Measurements from ENCODE around the gene LRRC71. TPM values are rescaled to one million over a fixed set of nuclear protein-coding genes. Genes with fewer than 3 reads are reported as not detected.

Gene LRRC71
- total RNA-seq, 4 donors from 2014 or later, result 0.60 to 0.78 (median 0.66) TPM; not detected in 1

GRCh38 chr1:156885880-156886355 is 34.5 kb upstream of the LRRC71 start:
- Histone ChIP-seq H3K27me3 (peaks cover 0 to 36% of the 10 kb centered on the region in 2 donors), H3K4me1 (no peaks in the 10 kb centered on the region), H3K9me3 (no peaks in the 10 kb centered on the region), H3K36me3 (no peaks in the 10 kb centered on the region), H3K4me3 (no peak overlapping the region), H3K27ac (no peak overlapping the region)
- no peak for DNase-seq (ENCODE audit: low spot score in 2 of 2)
- TF ChIP-seq POLR2A (IDR thresholded peaks at IDR 0.05), result no peak
- TF ChIP-seq CTCF (IDR thresholded peaks at IDR 0.05), result no peak
- TF ChIP-seq EP300 (IDR thresholded peaks at IDR 0.05), result no peak
- 45 to 59% methylated on average over 13 of the region's 13 CpGs for WGBS, 2 donors

GRCh38 chr1:156886583-156887281 is 33.7 kb upstream of the LRRC71 start:
- TF ChIP-seq EP300 (IDR thresholded peaks at IDR 0.05) (no peak), POLR2A (IDR thresholded peaks at IDR 0.05) (no peak), CTCF (IDR thresholded peaks at IDR 0.05) (no peak)
- Histone ChIP-seq H3K36me3 (no peaks in the 10 kb centered on the region), H3K27me3 (peaks cover 0 to 28% of the 10 kb centered on the region in 2 donors), H3K4me1 (no peaks in the 10 kb centered on the region), H3K27ac (no peak overlapping the region), H3K9me3 (no peaks in the 10 kb centered on the region), H3K4me3 (no peak overlapping the region)
- no peak for DNase-seq (ENCODE audit: low spot score in 2 of 2)
- WGBS, 2 donors, result 35 to 51% methylated on average over 6 of the region's 6 CpGs

- WGBS, 2 donors, result 28 to 41% methylated on average over 3 of the region's 3 CpGs
- peaks cover 0 to 5% (median under 1%) of the 10 kb centered on the region in 4 donors for H3K4me1 ChIP-seq
- H3K4me3 ChIP-seq, result no peak overlapping the region
- no peak for TF ChIP-seq CTCF (IDR thresholded peaks at IDR 0.05)
- TF ChIP-seq POLR2A (IDR thresholded peaks at IDR 0.05), result no peak
- TF ChIP-seq EP300 (IDR thresholded peaks at IDR 0.05), result no peak
- H3K36me3 ChIP-seq, result no peaks in the 10 kb centered on the region
- H3K27ac ChIP-seq, result no peak overlapping the region
- no peak for DNase-seq (ENCODE audit: low spot score in 2 of 2)
- H3K27me3 ChIP-seq, result peaks cover 0 to 22% of the 10 kb centered on the region in 2 donors
- H3K9me3 ChIP-seq, result no peaks in the 10 kb centered on the region
Observed at GRCh38 chr1:156887317-156887716, 33.1 kb upstream of the LRRC71 start.

- no peak overlapping the region for H3K4me3 ChIP-seq
- H3K36me3 ChIP-seq, result no peaks in the 10 kb centered on the region
- peaks cover 0 to 9% (median 3%) of the 10 kb centered on the region in 4 donors for H3K4me1 ChIP-seq
- no peaks in the 10 kb centered on the region for H3K9me3 ChIP-seq
- 52 to 63% methylated on average over 6 of the region's 6 CpGs for WGBS, 2 donors
- H3K27me3 ChIP-seq, result peaks cover 0 to 21% of the 10 kb centered on the region in 2 donors
- H3K27ac ChIP-seq, result no peak overlapping the region
- TF ChIP-seq POLR2A (IDR thresholded peaks at IDR 0.05) (no peak), EP300 (IDR thresholded peaks at IDR 0.05) (no peak), CTCF (IDR thresholded peaks at IDR 0.05) (no peak)
- no peak for DNase-seq (ENCODE audit: low spot score in 2 of 2)
Observed at GRCh38 chr1:156887734-156888133, 32.7 kb upstream of the LRRC71 start.

GRCh38 chr1:156889802-156890580 is 30.4 kb upstream of the LRRC71 start:
- Histone ChIP-seq H3K27me3 (peaks cover 0 to 30% of the 10 kb centered on the region in 2 donors), H3K27ac (no peak overlapping the region), H3K36me3 (no peaks in the 10 kb centered on the region), H3K4me1 (peaks cover 0 to 27% (median 12%) of the 10 kb centered on the region in 4 donors), H3K9me3 (no peaks in the 10 kb centered on the region), H3K4me3 (no peak overlapping the region)
- WGBS, 2 donors, result 44 to 50% methylated on average over 8 of the region's 8 CpGs
- peak; percentile 84 to 95 for DNase-seq (ENCODE audit: low spot score in 2 of 2)
- TF ChIP-seq CTCF (IDR thresholded peaks at IDR 0.05) (peak; percentile 67 to 84 (median 74)), POLR2A (IDR thresholded peaks at IDR 0.05) (no peak), EP300 (IDR thresholded peaks at IDR 0.05) (peak in 1 of 2 donors; percentile 24)
